Activated naive CD8-positive, alpha-beta T cell treated with anti-CD3 and anti-CD28 coated beads for 36 hours (primary cell): ENCODE measurements around the gene KCNJ9. TPM values are rescaled to one million over a fixed set of nuclear protein-coding genes. Genes with fewer than 3 reads are reported as not detected.
A peak's percentile ranks its signal among the peaks of the same experiment; 100 is the strongest.
"Not testable (repeated sequence)": the region's sequence is repeated elsewhere in the genome, so short reads cannot be mapped to it uniquely, and the experiment has no call there.

Experiments used
- DNase-seq: peaks from one replicate; pipeline ENCODE4 v3.0.0; 2021
- H3K27ac Mint-ChIP-seq: one replicate; pipeline ENCODE4 v1.8.0; 2022; ENCODE audit warnings: mild to moderate bottlenecking, moderate library complexity, mixed read lengths
- H3K27me3 Mint-ChIP-seq: one replicate; pipeline ENCODE4 v1.8.0; 2022; ENCODE audit warnings: mild to moderate bottlenecking, mixed read lengths
- H3K36me3 Mint-ChIP-seq: one replicate; pipeline ENCODE4 v1.8.0; 2021; ENCODE audit warnings: mild to moderate bottlenecking, mixed read lengths
- H3K4me1 Mint-ChIP-seq: one replicate; pipeline ENCODE4 v1.8.0; 2021; ENCODE audit warnings: mixed read lengths
- H3K4me3 Mint-ChIP-seq: one replicate; pipeline ENCODE4 v1.8.0; 2022; ENCODE audit warnings: mild to moderate bottlenecking, moderate library complexity, mixed read lengths
- H3K9me3 Mint-ChIP-seq: one replicate; pipeline ENCODE4 v1.8.0; 2022; ENCODE audit warnings: mixed read lengths
- total RNA-seq, 2 experiments: library from RNA; stranded (reverse); gene quantifications; one replicate each; pipeline ENCODE4 v1.2.3, GENCODE V29; 2021

The KCNJ9 gene
- total RNA-seq, 2 experiments from 2014 or later = 0.04 TPM; not detected in 1

DNA sequence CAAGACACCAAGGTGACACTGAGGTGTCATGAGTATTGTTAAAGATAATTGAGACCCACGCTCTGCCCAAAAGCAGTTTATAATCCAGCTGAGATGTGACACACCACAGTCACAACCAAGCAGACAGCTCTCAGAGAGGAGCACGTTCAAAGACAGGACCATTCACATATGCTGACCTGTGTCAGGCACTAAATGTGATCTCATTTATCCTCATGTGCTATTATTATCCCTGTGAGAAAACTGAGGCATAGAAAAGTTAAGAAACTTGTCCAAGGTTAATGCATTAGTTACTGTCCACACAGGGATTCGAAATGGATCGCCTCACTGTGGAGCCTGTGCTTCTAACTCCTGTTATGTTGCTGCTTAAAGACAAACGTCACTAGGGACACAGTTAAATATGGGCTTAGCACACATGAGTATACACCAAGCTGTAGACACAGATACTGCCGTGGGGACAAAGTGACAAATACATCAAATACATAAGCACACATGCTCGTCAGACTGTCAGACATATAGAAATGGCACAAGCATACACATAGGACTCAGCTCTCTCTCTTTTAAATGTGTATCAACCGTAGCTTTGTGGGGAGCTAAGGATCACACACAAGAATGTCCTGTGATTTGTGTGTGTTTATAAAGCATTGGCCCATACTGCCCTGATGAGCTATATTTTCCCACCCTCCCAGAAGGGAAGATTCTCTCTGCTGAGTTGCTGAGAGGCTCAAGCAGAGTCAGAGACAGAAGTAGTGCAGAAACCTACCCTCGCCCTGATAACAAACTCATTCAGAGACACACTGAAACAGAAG lies 20.6 kb downstream of the KCNJ9 start:
- Mint-ChIP-seq H3K4me3 (no peak overlapping the region), H3K27ac (peak overlapping the region; percentile 93), H3K4me1 (peaks cover 46% of the 10 kb centered on the region), H3K36me3 (peaks cover 2% of the 10 kb centered on the region), H3K9me3 (no peaks in the 10 kb centered on the region), H3K27me3 (no peaks in the 10 kb centered on the region)
- DNase-seq = no peak

DNA sequence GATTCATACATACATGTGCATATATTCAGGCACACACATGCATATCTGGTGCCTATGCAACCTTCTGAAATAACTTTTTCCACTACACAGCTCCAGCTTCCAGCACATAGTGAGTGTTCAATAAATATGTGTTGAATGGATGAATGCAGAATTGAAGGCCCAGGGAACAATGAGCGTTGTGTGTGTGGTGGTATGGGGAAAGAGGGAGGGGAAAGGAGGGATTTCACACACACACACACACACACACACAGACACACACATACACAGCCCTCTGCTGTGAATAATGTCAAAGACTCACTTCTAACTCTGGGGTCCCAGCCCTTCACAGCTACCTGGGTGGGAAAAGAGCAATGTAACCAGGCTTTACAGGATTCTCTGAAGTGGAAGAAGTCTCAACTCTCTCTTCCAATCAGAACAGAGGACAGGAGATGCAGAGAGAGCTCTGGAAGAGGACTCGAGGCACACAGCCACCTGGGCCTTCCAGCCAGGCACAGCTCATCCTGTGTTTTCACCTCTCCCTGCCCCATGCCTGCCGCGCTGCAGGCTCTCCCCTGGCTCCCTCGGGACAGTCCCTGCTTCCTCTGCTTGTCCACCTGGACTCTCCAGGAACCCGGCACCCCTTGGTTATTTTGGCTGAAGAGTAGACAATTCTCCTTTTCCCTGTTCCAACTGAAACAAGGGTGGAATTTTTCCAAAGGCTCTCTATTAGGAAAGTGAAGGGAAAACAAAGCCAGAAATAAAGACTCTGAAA lies 22.5 kb downstream of the KCNJ9 start:
- no peak overlapping the region for H3K27ac Mint-ChIP-seq
- DNase-seq = no peak
- H3K27me3 Mint-ChIP-seq = peaks cover under 1% of the 10 kb centered on the region
- H3K36me3 Mint-ChIP-seq = no peaks in the 10 kb centered on the region
- peaks cover 42% of the 10 kb centered on the region for H3K4me1 Mint-ChIP-seq
- no peak overlapping the region for H3K4me3 Mint-ChIP-seq
- no peaks in the 10 kb centered on the region for H3K9me3 Mint-ChIP-seq

DNA sequence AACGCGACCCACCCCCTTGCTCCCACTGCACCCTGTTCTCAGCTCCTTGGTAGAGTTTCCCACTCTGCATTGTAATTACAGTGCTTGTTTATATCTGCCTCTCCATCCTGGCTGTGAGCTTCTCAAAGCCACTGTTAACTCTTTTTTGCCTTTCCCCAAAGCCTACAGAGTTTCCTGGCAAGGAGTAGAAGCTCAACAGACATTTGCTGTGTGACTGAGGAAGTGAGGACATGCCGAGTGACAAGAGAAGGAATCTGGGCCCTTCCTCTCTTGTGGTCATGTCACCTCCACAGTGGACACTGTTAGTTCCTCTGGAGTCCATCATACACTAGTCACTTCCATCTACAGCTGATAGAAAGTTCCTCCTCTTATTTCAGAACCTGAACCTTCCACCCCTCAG lies 23.1 kb downstream of the KCNJ9 start:
- no peaks in the 10 kb centered on the region for H3K9me3 Mint-ChIP-seq
- no peak overlapping the region for H3K27ac Mint-ChIP-seq
- no peak overlapping the region for H3K4me3 Mint-ChIP-seq
- peaks cover 4% of the 10 kb centered on the region for H3K27me3 Mint-ChIP-seq
- no peaks in the 10 kb centered on the region for H3K36me3 Mint-ChIP-seq
- peaks cover 40% of the 10 kb centered on the region for H3K4me1 Mint-ChIP-seq
- DNase-seq = no peak

DNA sequence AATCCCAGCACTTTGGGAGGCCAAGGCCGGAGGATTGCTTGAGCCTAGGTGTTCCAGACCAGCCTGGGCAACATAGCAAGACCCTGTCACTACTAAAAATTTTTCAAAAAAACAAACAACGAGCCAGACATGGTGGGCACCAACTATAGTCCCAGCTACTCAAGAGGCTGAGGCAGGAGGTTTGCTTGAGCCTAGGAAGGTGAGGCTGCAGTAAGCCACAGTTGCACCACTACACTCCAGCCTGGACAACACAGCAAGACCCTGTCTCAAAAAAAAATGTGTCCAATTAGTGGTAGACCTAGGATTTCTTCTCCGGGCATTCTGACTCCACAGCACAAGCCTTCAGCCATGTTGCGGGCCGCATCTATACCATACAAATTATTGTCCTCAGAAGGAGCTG lies 23.8 kb downstream of the KCNJ9 start:
- no peak overlapping the region for H3K27ac Mint-ChIP-seq
- H3K4me1 Mint-ChIP-seq = peaks cover 36% of the 10 kb centered on the region
- H3K27me3 Mint-ChIP-seq = peaks cover 4% of the 10 kb centered on the region
- DNase-seq = no peak
- H3K36me3 Mint-ChIP-seq = no peaks in the 10 kb centered on the region
- H3K9me3 Mint-ChIP-seq = no peaks in the 10 kb centered on the region
- H3K4me3 Mint-ChIP-seq = no peak overlapping the region

DNA sequence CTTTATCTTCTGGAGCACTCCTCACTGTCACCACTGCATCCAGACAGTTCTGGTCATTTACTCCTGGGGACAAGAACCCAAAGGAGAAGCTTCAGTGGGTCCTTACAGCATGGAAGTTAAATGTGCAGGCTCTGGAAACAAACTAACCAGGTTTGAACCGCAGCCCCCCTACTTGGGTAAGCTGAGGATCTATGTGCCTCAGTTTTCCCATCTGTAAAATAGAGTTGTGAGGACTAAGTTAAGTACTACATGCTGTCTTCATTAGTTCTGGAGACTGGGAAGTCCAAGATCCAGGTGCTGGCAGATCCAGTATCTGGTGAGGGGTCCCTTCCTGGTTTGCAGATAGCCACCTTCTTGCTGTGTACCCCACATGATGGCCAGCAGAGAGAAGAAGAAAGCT lies 26.2 kb downstream of the KCNJ9 start:
- Mint-ChIP-seq H3K4me3 (no peak overlapping the region), H3K36me3 (no peaks in the 10 kb centered on the region), H3K4me1 (peaks cover 14% of the 10 kb centered on the region), H3K27ac (no peak overlapping the region), H3K9me3 (no peaks in the 10 kb centered on the region), H3K27me3 (peaks cover 4% of the 10 kb centered on the region)
- DNase-seq = no peak

DNA sequence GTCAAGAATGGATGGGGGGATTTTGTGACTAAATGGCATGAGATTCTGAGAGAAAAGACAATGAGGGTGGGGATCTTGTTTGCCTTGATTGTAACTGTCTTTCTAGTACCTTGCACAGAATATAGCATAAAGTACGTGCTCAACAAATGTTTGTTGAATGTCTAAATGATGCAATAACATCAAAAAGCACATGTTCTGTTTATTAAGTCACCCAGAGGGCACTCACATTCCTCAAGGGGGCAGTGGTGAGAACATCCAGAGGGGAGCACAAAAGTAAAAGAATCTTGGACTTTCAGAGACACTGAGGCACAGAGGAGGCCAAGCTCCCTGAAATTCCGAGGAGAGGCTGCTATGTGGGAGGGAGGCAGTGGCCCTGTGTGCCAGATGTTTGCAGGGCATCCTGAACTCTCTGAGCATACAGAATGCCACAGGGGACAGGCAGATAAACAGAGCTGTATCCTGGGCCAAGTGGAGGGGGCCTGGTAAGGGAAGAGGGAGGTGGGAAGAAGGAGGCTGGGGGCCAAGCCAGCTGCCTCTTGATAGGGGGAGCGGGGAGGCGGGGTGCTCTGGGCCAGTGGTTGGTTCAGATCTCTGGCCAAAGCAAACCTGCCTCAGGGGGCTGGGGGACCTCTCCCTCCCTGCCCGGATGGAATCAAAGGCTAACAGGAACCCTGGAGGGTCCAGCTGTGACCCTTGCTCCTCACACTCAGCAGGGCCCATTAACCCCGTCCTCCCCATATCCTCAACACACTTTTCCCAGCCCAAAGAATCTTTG lies 27.7 kb downstream of the KCNJ9 start:
- peaks cover 4% of the 10 kb centered on the region for H3K27me3 Mint-ChIP-seq
- DNase-seq = no peak
- H3K4me3 Mint-ChIP-seq = no peak overlapping the region
- peak overlapping the region; percentile 75 for H3K27ac Mint-ChIP-seq
- no peaks in the 10 kb centered on the region for H3K9me3 Mint-ChIP-seq
- no peaks in the 10 kb centered on the region for H3K36me3 Mint-ChIP-seq
- H3K4me1 Mint-ChIP-seq = peaks cover 6% of the 10 kb centered on the region

DNA sequence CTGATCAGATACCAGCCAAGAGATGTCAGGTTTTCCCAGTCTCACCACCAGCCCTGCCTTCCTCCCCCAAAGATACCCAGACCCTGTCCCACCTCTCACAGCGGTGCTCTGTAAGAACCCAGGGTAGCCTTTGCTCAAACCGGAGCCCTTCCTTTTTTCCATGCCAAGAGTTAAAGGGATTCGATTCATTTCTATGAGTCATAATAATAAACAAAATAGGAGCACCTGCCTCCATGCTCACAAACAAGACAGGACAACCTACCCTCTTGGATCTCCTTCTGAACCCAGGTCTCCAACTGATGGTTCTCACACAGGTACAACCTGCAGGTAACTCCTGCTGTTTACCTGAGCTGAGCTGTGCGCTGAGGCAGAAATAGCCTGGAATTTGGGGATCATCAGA lies 28.3 kb downstream of the KCNJ9 start:
- H3K27ac Mint-ChIP-seq = no peak overlapping the region
- peaks cover 6% of the 10 kb centered on the region for H3K4me1 Mint-ChIP-seq
- H3K27me3 Mint-ChIP-seq = peaks cover 4% of the 10 kb centered on the region
- H3K36me3 Mint-ChIP-seq = no peaks in the 10 kb centered on the region
- DNase-seq = no peak
- H3K4me3 Mint-ChIP-seq = no peak overlapping the region
- no peaks in the 10 kb centered on the region for H3K9me3 Mint-ChIP-seq

DNA sequence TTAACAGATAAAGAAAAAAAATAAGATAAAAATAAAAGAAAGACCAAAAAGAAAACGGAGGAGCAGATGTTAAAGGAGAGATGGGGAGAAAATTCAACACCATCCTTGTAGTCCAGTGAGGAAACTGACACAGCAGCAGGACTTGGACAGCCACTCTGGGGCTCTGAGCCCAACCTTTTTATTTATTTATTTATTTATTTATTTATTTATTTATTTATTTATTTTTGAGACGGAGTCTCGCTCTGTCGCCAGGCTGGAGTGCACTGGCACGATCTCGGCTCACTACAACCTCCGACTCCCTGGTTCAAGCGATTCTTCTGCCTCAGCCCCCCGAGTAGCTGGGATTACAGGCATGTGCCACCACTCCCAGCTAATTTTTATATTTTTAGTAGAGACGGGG lies 30.1 kb downstream of the KCNJ9 start:
- H3K36me3 Mint-ChIP-seq, H3K27ac Mint-ChIP-seq, H3K27me3 Mint-ChIP-seq, DNase-seq, H3K4me1 Mint-ChIP-seq, H3K9me3 Mint-ChIP-seq, H3K4me3 Mint-ChIP-seq: not testable (repeated sequence)

DNA sequence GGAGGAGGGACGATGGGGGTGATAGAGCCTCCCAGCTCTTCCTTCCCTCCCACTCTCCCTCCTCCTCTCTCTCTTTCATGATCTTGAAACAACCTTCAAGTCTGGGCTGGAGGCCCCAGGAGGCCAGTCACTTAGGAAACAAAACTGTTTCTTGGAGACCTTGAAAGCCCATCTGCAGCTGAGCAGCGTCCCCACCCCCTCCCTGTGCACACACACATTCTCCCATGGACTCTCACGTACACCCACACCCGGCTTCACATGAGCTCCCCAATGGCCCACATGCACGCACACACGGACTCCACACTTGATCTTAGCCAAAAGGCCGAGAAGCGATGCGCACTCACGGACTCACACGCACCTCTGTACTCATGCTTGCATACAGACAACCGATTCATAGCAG lies 31.0 kb downstream of the KCNJ9 start:
- Mint-ChIP-seq H3K9me3 (no peaks in the 10 kb centered on the region), H3K27me3 (peaks cover 4% of the 10 kb centered on the region), H3K27ac (no peak overlapping the region), H3K4me1 (peaks cover 6% of the 10 kb centered on the region), H3K4me3 (no peak overlapping the region), H3K36me3 (no peaks in the 10 kb centered on the region)
- no peak for DNase-seq

DNA sequence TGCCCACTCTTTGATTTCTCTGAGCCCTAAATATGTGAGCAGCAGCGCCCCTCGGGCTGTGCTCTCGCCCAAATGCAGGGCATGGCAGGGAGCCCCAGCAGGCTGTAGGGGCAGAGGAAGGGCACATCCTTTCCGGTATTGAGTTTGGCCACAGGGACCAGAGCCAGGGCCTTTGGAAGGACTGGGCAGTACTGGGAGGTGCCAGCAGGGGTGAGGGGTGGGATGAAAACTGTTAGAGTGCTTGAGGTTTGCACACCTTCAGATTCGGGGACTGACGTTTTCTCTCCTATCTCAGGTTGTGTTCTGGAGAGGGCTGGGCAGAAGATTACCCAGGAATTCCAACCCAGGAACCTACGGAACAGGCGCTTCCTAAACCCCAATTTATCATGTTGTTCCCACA lies 32.1 kb downstream of the KCNJ9 start:
- no peak overlapping the region for H3K4me3 Mint-ChIP-seq
- no peak for DNase-seq
- no peak overlapping the region for H3K27ac Mint-ChIP-seq
- no peaks in the 10 kb centered on the region for H3K9me3 Mint-ChIP-seq
- H3K36me3 Mint-ChIP-seq = no peaks in the 10 kb centered on the region
- peaks cover 6% of the 10 kb centered on the region for H3K4me1 Mint-ChIP-seq
- H3K27me3 Mint-ChIP-seq = peaks cover 4% of the 10 kb centered on the region

DNA sequence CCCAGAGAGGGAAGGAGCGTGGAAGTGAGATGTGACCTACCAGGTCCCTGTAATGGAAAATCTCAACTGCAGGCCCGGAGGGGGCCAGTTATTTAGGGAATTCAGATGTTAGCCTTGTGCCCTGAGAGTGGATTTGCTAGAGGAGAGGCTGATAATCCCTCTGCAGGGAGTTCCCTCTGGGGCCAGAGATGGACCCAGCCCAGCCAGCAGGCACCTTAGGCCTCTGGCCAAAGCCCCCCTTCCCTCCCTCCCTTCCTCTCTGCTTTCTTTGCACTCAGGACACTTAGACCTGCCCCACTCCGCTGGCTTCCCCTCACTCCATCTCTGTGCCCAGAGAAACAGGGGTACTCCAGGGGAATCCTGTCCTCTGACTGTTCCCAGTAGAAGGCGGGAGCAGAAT lies 32.7 kb downstream of the KCNJ9 start:
- Mint-ChIP-seq H3K4me1 (peaks cover under 1% of the 10 kb centered on the region), H3K36me3 (no peaks in the 10 kb centered on the region), H3K27ac (no peak overlapping the region), H3K9me3 (no peaks in the 10 kb centered on the region), H3K4me3 (no peak overlapping the region), H3K27me3 (peaks cover under 1% of the 10 kb centered on the region)
- DNase-seq = no peak

DNA sequence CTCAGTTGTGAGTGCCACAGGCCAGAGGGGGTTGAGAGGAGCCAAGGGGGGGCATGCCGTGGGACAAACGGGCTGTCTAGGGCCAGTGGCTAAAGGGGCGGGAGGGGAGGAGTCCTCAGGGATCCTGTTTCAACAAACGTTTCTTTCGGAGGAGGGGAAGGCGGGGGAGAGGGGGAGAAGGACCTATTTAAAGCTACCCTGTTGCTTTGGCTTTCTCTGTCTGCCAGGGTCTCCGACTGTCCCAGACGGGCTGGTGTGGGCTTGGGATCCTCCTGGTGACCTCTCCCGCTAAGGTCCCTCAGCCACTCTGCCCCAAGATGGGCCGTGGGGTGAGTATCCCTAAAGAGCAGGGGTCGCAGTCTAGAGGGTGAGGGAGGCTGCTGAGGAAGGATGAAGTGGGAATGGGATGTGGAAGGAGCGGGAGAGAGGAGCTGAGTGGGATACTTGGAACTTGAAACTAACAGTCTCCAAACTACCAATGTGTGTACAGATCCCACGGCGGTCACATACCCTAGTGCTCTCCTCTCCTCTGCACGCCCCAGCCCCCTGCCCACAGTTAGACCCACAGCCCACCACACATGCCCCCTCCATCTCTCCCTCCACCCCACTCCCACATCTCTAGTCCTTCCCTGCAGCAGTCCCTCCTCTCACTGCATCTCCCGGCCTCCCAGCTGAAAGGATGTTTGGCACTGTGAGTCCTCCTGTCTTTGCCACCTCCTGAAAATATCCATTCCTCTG lies 34.4 kb downstream of the KCNJ9 start, which contains the start of gene ATP1A2:
ATP1A2 (plus strand) TSS at position 215 of the 738 bp plus-strand sequence; CDS start at position 318, 103 bp downstream.
- Mint-ChIP-seq H3K4me3 (no peak within 1 kb of the TSS), H3K9me3 (no peaks in the 10 kb centered on the region), H3K36me3 (no peaks in the 10 kb centered on the region), H3K27me3 (no peaks in the 10 kb centered on the region), H3K4me1 (no peaks in the 10 kb centered on the region), H3K27ac (no peak within 1 kb of the TSS)
- no peak for DNase-seq

DNA sequence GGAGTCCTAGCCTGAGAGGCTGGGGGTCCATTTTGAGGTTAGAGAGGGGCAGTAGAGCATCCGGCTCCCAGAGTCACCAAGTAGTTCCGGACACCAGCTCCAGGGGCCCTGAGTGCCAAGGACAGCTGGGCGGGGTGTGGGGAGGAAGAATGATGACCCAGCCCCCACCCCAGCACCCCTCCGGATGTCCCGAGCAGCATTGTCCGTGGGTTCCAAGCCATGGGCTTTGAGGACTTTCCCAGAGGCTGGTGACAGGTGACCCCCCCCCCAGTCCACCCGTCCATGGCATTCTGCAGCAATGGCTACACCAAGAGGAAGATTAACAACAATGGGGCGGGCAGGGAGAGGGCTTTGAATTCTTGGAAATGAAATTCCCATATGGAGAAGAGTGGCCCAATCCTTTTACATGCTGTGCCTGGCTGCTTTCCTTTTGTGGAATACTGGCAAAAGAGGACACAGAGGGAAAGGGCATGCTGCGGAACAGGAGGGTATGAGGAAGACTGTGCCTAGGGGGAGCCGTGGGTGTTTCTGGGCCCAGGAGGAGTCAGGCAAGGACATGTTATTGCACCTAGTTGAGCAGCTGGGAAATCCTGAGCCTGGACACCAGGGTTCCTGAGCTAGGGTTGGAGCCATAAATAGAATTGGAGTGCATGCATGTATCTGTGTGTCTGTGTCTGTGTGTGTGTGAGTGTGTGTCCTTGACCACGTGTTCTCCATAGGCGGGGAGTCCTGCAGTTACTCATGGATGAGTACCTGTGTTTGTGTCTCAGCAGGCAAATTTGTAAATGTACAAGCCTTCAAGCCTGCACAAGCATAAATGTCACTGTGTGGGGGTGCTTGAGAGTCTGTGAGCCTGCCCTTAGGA lies 35.2 kb downstream of the KCNJ9 start:
- no peak overlapping the region for H3K27ac Mint-ChIP-seq

DNA sequence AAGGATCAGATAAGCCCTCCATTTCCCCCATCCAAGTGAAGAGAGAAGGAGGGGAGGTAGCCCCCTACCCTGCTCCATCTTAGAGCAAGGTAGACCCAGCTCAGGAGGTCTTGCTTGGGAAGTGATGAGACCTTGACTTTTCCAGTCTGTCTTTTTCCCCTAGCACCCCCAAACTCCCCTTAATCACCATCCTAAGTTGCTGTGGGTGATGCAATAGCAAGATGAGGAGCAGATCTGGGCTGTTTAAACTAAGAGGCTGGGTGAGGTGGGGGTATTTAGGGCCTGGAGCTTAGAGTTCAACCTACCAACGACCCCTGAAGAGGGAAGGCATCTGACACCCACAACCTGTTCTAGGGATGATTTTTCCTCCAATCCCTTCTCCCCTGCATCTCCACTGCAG lies 36.0 kb downstream of the KCNJ9 start:
- no peaks in the 10 kb centered on the region for H3K36me3 Mint-ChIP-seq
- DNase-seq = no peak
- H3K27ac Mint-ChIP-seq = no peak overlapping the region
- no peaks in the 10 kb centered on the region for H3K4me1 Mint-ChIP-seq
- no peak overlapping the region for H3K4me3 Mint-ChIP-seq
- no peaks in the 10 kb centered on the region for H3K9me3 Mint-ChIP-seq
- no peaks in the 10 kb centered on the region for H3K27me3 Mint-ChIP-seq

More for the DNA sequence above, 35.2 kb downstream of the KCNJ9 start:
- no peaks in the 10 kb centered on the region for H3K36me3 Mint-ChIP-seq
- H3K9me3 Mint-ChIP-seq = no peaks in the 10 kb centered on the region
- H3K4me1 Mint-ChIP-seq = no peaks in the 10 kb centered on the region
- DNase-seq = no peak
- no peak overlapping the region for H3K4me3 Mint-ChIP-seq
- H3K27me3 Mint-ChIP-seq = no peaks in the 10 kb centered on the region
